Endodermal cell (in vitro differentiated cells): ENCODE data around the gene NUBPL. TPM values are rescaled to one million over a fixed set of nuclear protein-coding genes. Genes with fewer than 3 reads are reported as not detected.
A peak's percentile ranks its signal among the peaks of the same experiment; 100 is the strongest.

Experiments used
- DNase-seq: peaks from one replicate; pipeline ENCODE4 v3.0.0-alpha.2; 2017
- H3K27ac ChIP-seq: 2 replicates; pipeline ENCODE4 v1.5.1; 2013; ENCODE audit warnings: mild to moderate bottlenecking, low read depth, low read length, moderate library complexity
- H3K27me3 ChIP-seq: 2 replicates; pipeline ENCODE4 v1.6.1; 2013; ENCODE audit warnings: mild to moderate bottlenecking, low read length, moderate library complexity; ENCODE audit not compliant: insufficient read depth, control insufficient read depth, poor library complexity, severe bottlenecking
- H3K36me3 ChIP-seq: 2 replicates; pipeline ENCODE4 v1.7.0; 2013; ENCODE audit warnings: mild to moderate bottlenecking, low read length, moderate library complexity; ENCODE audit not compliant: control insufficient read depth, insufficient read depth
- H3K4me1 ChIP-seq: one replicate; pipeline ENCODE4 v1.7.0; 2013; ENCODE audit warnings: low read length; ENCODE audit not compliant: control insufficient read depth, insufficient read depth
- H3K4me3 ChIP-seq: 2 replicates; pipeline ENCODE4 v1.5.1; 2013; ENCODE audit warnings: mild to moderate bottlenecking, low read length, moderate library complexity
- H3K9ac ChIP-seq: 2 replicates; pipeline ENCODE4 v1.6.1; 2013; ENCODE audit warnings: mild to moderate bottlenecking, low read length, moderate library complexity; ENCODE audit not compliant: poor library complexity, severe bottlenecking; ENCODE audit errors: extremely low read depth
- H3K9me3 ChIP-seq: 2 replicates; pipeline ENCODE4 v1.6.1; 2013; ENCODE audit warnings: mild to moderate bottlenecking, low read length, moderate library complexity; ENCODE audit not compliant: control insufficient read depth
- H3K27ac Mint-ChIP-seq: 2 replicates; pipeline ENCODE4 v1.8.0; 2020; ENCODE audit warnings: mixed read lengths
- H3K27me3 Mint-ChIP-seq: 2 replicates; pipeline ENCODE4 v1.8.0; 2021; ENCODE audit warnings: mild to moderate bottlenecking, mixed read lengths; ENCODE audit not compliant: insufficient read depth
- H3K36me3 Mint-ChIP-seq: 2 replicates; pipeline ENCODE4 v1.8.0; 2020; ENCODE audit warnings: low read depth, mixed read lengths
- H3K4me1 Mint-ChIP-seq: 2 replicates; pipeline ENCODE4 v1.8.0; 2020; ENCODE audit warnings: mixed read lengths
- H3K4me3 Mint-ChIP-seq: 2 replicates; pipeline ENCODE4 v1.8.0; 2020; ENCODE audit warnings: mild to moderate bottlenecking, moderate library complexity, mixed read lengths
- H3K9me3 Mint-ChIP-seq: 2 replicates; pipeline ENCODE4 v1.8.0; 2020; ENCODE audit warnings: mild to moderate bottlenecking, mixed read lengths
- CTCF ChIP-seq: fragments of 200-600 bp; sonication (generic); conservative IDR thresholded peaks from 2 replicates; pipeline ENCODE4 v1.5.0; 2021; ENCODE audit warnings: antibody characterized with exemption, mild to moderate bottlenecking
- WGBS, 2 experiments: methylation state at CpG; one replicate each; pipeline versions ENCODE4 v1.1.5 to v1.1.7; 2013; ENCODE audit warnings: missing lambda C conversion rate in 2 of 2, mixed read lengths in 1 of 2; ENCODE audit not compliant: insufficient coverage in 1 of 2, insufficient read length in 1 of 2; 5-methylcytosine and 5-hydroxymethylcytosine counted together
- total RNA-seq, 2 donors: library from RNA; stranded (reverse); fragmentation: NEBNext Ultra II Directional in 1 of 2; extraction: Animal tissue kit (Norgen Biotek cat#: 25700) in 1 of 2; gene quantifications; 2 replicates in 1 of 2; 3 replicates in 1 of 2; pipeline ENCODE4 v1.2.1, GENCODE V29; 2021

Gene NUBPL
- total RNA-seq, 2 donors from 2014 or later: 12.2 to 14.0 TPM

- Mint-ChIP-seq H3K4me1 (peaks cover 2% of the 10 kb centered on the region), H3K9me3 (peaks cover 50% of the 10 kb centered on the region), H3K4me3 (no peak overlapping the region), H3K27me3 (no peaks in the 10 kb centered on the region), H3K36me3 (peaks cover 46% of the 10 kb centered on the region), H3K27ac (no peak overlapping the region)
- H3K27me3 ChIP-seq: no peaks in the 10 kb centered on the region
- peaks cover 12% of the 10 kb centered on the region for H3K9me3 ChIP-seq
- no peaks in the 10 kb centered on the region for H3K4me1 ChIP-seq
- H3K27ac ChIP-seq: no peak overlapping the region
- H3K9ac ChIP-seq: no peak overlapping the region
- TF ChIP-seq CTCF: no peak
- peak; percentile 36 for DNase-seq
- no peak overlapping the region for H3K4me3 ChIP-seq
- 92 to 93% methylated on average over 4 to 18 of the region's 18 CpGs for whole genome bisulfite sequencing, 2 experiments
- no peaks in the 10 kb centered on the region for H3K36me3 ChIP-seq
These were observed 151.3 kb downstream of the NUBPL start for GRCh38 chr14:31712244-31713127.

- no peak for TF ChIP-seq CTCF
- H3K4me3 Mint-ChIP-seq: no peak overlapping the region
- H3K4me1 ChIP-seq: no peaks in the 10 kb centered on the region
- no peaks in the 10 kb centered on the region for H3K9me3 ChIP-seq
- DNase-seq: no peak
- peaks cover 12% of the 10 kb centered on the region for H3K9me3 Mint-ChIP-seq
- H3K36me3 ChIP-seq: no peaks in the 10 kb centered on the region
- no peaks in the 10 kb centered on the region for H3K27me3 Mint-ChIP-seq
- H3K4me3 ChIP-seq: no peak overlapping the region
- no peak overlapping the region for H3K27ac Mint-ChIP-seq
- no peaks in the 10 kb centered on the region for H3K27me3 ChIP-seq
- no peaks in the 10 kb centered on the region for H3K4me1 Mint-ChIP-seq
- H3K27ac ChIP-seq: no peak overlapping the region
- H3K9ac ChIP-seq: no peak overlapping the region
- peaks cover 16% of the 10 kb centered on the region for H3K36me3 Mint-ChIP-seq
These were observed 155.0 kb downstream of the NUBPL start for GRCh38 chr14:31716208-31716607.

- no peaks in the 10 kb centered on the region for H3K4me1 ChIP-seq
- Mint-ChIP-seq H3K4me3 (no peak overlapping the region), H3K27ac (no peak overlapping the region), H3K27me3 (no peaks in the 10 kb centered on the region), H3K9me3 (peaks cover 12% of the 10 kb centered on the region), H3K36me3 (peaks cover 11% of the 10 kb centered on the region), H3K4me1 (no peaks in the 10 kb centered on the region)
- no peak overlapping the region for H3K4me3 ChIP-seq
- H3K9ac ChIP-seq: no peak overlapping the region
- DNase-seq: no peak
- no peak for TF ChIP-seq CTCF
- H3K27me3 ChIP-seq: no peaks in the 10 kb centered on the region
- no peaks in the 10 kb centered on the region for H3K36me3 ChIP-seq
- H3K27ac ChIP-seq: no peak overlapping the region
- WGBS, 2 experiments: 90 to 100% methylated on average over 1 to 3 of the region's 3 CpGs
- H3K9me3 ChIP-seq: no peaks in the 10 kb centered on the region
These were observed 156.3 kb downstream of the NUBPL start for GRCh38 chr14:31717294-31718085.
